ENCODE results near the gene GALNT2. TPM values are rescaled to one million over a fixed set of nuclear protein-coding genes. Genes with fewer than 3 reads are reported as not detected.
A peak's percentile ranks its signal among the peaks of the same experiment; 100 is the strongest.

The GALNT2 gene
- polyA plus RNA-seq, 3 donors = 19.6 to 25.6 (median 23.4) TPM

DNA sequence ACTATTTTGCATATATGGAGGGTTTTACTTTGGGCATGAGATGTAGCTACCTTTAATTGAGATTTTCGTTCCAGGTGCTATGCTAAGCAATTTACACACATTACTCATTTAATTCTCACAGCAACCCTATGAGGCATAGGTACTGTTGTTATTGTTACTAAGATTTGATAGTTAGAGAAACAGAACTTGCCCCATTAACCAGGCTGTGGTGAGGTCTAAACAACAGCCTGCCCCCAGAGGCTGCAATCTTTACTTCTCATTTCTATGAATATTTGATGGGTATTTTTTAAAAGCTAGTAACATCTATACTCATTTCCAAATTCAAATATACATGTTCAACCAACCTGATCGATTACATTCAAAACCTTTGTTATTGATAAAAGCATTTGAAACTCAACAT is 155.6 kb downstream of the GALNT2 start:
- Histone ChIP-seq H3K27me3 (ENCODE audit: control insufficient read depth in 2 of 2, insufficient read depth in 2 of 2, low read length in 2 of 2) (no peaks in the 10 kb centered on the region), H4K20me1 (ENCODE audit: insufficient read depth, low read length) (peaks cover 47% of the 10 kb centered on the region), H3K79me2 (ENCODE audit: insufficient read depth, low read length) (peaks cover 19% of the 10 kb centered on the region), H3K27ac (ENCODE audit: low read depth in 1 of 2, low read length in 2 of 2) (no peak overlapping the region), H3K9ac (ENCODE audit: insufficient read depth, low read length, poor library complexity, severe bottlenecking) (no peak overlapping the region), H3K4me2 (replicated peaks; ENCODE audit: extremely low read depth, low read length, poor library complexity, severe bottlenecking) (no peak overlapping the region), H3K4me1 (ENCODE audit: control insufficient read depth in 1 of 2, insufficient read depth in 2 of 2, low read length in 2 of 2) (no peaks in the 10 kb centered on the region), H3K9me3 (replicated peaks in 1 of 2; ENCODE audit: control insufficient read depth in 1 of 2, insufficient read depth in 1 of 2, low read length in 2 of 2) (no peaks in the 10 kb centered on the region), H3K4me3 (replicated peaks in 1 of 3; ENCODE audit: low read depth in 2 of 3, low read length in 3 of 3) (no peak overlapping the region), H2AFZ (ENCODE audit: insufficient read depth, low read depth, low read length, poor library complexity, severe bottlenecking) (no peak overlapping the region), H3K36me3 (replicated peaks in 1 of 2; ENCODE audit: control insufficient read depth in 1 of 2, insufficient read depth in 2 of 2, low read length in 2 of 2) (peaks cover 0 to 10% of the 10 kb centered on the region in 2 donors)
- Mint-ChIP-seq H3K4me1 (peaks cover 6% of the 10 kb centered on the region), H3K27ac (no peak overlapping the region), H3K36me3 (peaks cover 20 to 22% of the 10 kb centered on the region in 2 donors), H3K4me3 (no peak overlapping the region), H3K27me3 (ENCODE audit: low read depth in 3 of 3) (no peaks in the 10 kb centered on the region), H3K9me3 (no peaks in the 10 kb centered on the region)
- no peak for DNase-seq
- TF ChIP-seq, protein P1, sequence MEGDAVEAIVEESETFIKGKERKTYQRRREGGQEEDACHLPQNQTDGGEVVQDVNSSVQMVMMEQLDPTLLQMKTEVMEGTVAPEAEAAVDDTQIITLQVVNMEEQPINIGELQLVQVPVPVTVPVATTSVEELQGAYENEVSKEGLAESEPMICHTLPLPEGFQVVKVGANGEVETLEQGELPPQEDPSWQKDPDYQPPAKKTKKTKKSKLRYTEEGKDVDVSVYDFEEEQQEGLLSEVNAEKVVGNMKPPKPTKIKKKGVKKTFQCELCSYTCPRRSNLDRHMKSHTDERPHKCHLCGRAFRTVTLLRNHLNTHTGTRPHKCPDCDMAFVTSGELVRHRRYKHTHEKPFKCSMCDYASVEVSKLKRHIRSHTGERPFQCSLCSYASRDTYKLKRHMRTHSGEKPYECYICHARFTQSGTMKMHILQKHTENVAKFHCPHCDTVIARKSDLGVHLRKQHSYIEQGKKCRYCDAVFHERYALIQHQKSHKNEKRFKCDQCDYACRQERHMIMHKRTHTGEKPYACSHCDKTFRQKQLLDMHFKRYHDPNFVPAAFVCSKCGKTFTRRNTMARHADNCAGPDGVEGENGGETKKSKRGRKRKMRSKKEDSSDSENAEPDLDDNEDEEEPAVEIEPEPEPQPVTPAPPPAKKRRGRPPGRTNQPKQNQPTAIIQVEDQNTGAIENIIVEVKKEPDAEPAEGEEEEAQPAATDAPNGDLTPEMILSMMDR (IDR thresholded peaks at IDR 0.05) = no peak
- WGBS (ENCODE audit: insufficient coverage) = no CpG with 5 or more reads among the region's 2 CpGs
- intact Hi-C loops (cut with micrococcal nuclease) = no loop called here

DNA sequence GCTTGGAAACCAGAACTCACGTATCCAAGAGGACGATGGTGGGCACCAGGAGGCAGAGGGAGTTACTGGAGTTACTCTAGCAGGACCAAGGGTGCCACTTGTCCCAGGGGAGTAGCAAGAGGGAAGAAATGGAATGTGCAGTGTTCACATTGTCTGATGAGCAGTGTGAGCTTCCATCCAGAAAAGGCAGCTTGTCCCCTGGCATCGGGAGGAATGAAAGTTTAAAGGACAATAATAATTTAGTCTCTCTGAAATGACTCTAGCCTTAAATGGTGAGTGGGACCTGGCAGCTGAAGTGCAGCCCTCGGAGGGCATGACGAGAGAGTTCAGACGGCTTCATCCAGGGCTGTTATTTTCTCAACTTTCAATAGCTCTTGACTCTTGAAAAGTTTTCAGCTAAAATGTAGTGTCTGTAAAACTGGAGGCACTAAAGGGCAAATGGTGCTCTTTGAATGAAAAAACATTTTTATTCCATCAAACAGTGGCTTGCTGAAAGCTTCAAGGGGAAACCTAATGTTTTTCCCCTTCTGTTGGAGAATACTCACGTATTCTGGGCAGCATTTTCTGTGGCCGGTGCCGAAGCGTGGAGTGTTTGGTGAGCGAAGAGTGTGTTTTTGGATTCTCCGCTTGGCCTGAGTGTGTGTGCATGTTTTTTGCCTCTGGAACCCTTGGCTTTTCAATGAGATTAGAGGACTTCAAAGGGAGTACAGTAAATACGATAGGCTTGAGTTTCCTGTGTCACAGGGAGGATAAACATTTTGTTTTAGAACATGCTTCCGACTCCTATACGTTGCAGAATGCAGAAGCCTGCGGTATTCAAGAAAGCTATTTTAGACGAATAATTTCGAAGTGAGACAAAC is 157.3 kb downstream of the GALNT2 start:
- Mint-ChIP-seq H3K9me3 (no peaks in the 10 kb centered on the region), H3K27me3 (ENCODE audit: low read depth in 3 of 3) (no peaks in the 10 kb centered on the region), H3K4me3 (no peak overlapping the region), H3K36me3 (peaks cover 20 to 23% of the 10 kb centered on the region in 2 donors), H3K27ac (peak overlapping the region in 1 of 7 donors; percentile 48), H3K4me1 (peaks cover 4% of the 10 kb centered on the region)
- H3K9me3 ChIP-seq (replicated peaks in 1 of 2; ENCODE audit: control insufficient read depth in 1 of 2, insufficient read depth in 1 of 2, low read length in 2 of 2) = no peaks in the 10 kb centered on the region
- H3K4me1 ChIP-seq (ENCODE audit: control insufficient read depth in 1 of 2, insufficient read depth in 2 of 2, low read length in 2 of 2) = no peaks in the 10 kb centered on the region
- H3K79me2 ChIP-seq (ENCODE audit: insufficient read depth, low read length) = peaks cover 17% of the 10 kb centered on the region
- H2AFZ ChIP-seq (ENCODE audit: insufficient read depth, low read depth, low read length, poor library complexity, severe bottlenecking) = no peak overlapping the region
- no peak overlapping the region for H3K27ac ChIP-seq (ENCODE audit: low read depth in 1 of 2, low read length in 2 of 2)
- H3K36me3 ChIP-seq (replicated peaks in 1 of 2; ENCODE audit: control insufficient read depth in 1 of 2, insufficient read depth in 2 of 2, low read length in 2 of 2) = peaks cover 0 to 10% of the 10 kb centered on the region in 2 donors
- no peak overlapping the region for H3K9ac ChIP-seq (ENCODE audit: insufficient read depth, low read length, poor library complexity, severe bottlenecking)
- intact Hi-C loops (cut with micrococcal nuclease) = no loop called here
- WGBS (ENCODE audit: insufficient coverage) = 100% methylated on average over 14 of the region's 18 CpGs
- peaks cover 31% of the 10 kb centered on the region for H4K20me1 ChIP-seq (ENCODE audit: insufficient read depth, low read length)
- no peak overlapping the region for H3K4me2 ChIP-seq (replicated peaks; ENCODE audit: extremely low read depth, low read length, poor library complexity, severe bottlenecking)
- TF ChIP-seq, protein P1 (IDR thresholded peaks at IDR 0.05) = no peak
- no peak for DNase-seq
- H3K4me3 ChIP-seq (replicated peaks in 1 of 3; ENCODE audit: low read depth in 2 of 3, low read length in 3 of 3) = no peak overlapping the region
- no peaks in the 10 kb centered on the region for H3K27me3 ChIP-seq (ENCODE audit: control insufficient read depth in 2 of 2, insufficient read depth in 2 of 2, low read length in 2 of 2)

Data from CD14-positive monocyte (primary cell).